SK-N-MC (cell line): ENCODE data around the gene KCNJ16.

Source experiments
- EZH2 ChIP-seq: fragments of 200-600 bp; sonication (generic); IDR thresholded peaks from one replicate; pipeline ENCODE4 v1.6.1; 2017; ENCODE audit warnings: antibody characterized with exemption
- POLR2AphosphoS5 ChIP-seq: IDR thresholded peaks from 2 replicates; pipeline ENCODE4 v1.6.1; 2012; ENCODE audit warnings: mild to moderate bottlenecking, low read depth, low read length, borderline replicate concordance

GRCh38 chr17:70110443-70110880 is 35.4 kb downstream of the KCNJ16 start:
- TF ChIP-seq POLR2AphosphoS5 (no peak), EZH2 (no peak)
